A549 (cell line): ENCODE results near the gene CFAP92. TPM values are rescaled to one million over a fixed set of nuclear protein-coding genes. Genes with fewer than 3 reads are reported as not detected.

Source experiments
- ATAC-seq, 2 experiments: fragments of 200-7000 bp in 1 of 2; fragments of >200 bp in 1 of 2; cut with Nextera tagmentation in 1 of 2; cut with Tn5 transposase in 1 of 2; 3 replicates each; pipeline versions ENCODE4 v1.8.0 to v1.9.1; 2018 to 2020; ENCODE audit warnings: mild to moderate bottlenecking in 1 of 2, moderate library complexity in 1 of 2
- CTCF ChIA-PET: fragments of 300-600 bp; sonication (Branson Sonifier 250); formaldehyde crosslinking; extraction: SDS; loops from one replicate; lab custom pipeline; 2021; ENCODE audit warnings: antibody characterized with exemption, inconsistent platforms; lab: Yijun Ruan, JAX
- POLR2A ChIA-PET: fragments of 350-600 bp; formaldehyde crosslinking; extraction: SDS; loops from one replicate; lab custom pipeline; 2021; ENCODE audit warnings: antibody characterized with exemption, inconsistent platforms; lab: Yijun Ruan, JAX
- DNase-seq, 2 experiments: peaks; one replicate each; pipeline versions ENCODE4 v3.0.0 to v3.0.0-alpha.2; 2011 to 2016; ENCODE audit warnings: low read depth in 1 of 2, low spot score in 1 of 2
- FAIRE-seq: peaks from 2 replicates; lab custom pipeline; 2011; peaks lifted over from hg19 to GRCh38; lab: Jason Lieb, UNC
- H3K27ac ChIP-seq, 2 experiments: fragments of >200 bp; sonication (Bioruptor Twin); formaldehyde crosslinking; 3 replicates each; pipeline ENCODE4 v1.5.1; 2016 to 2017
- H3K4me1 ChIP-seq: fragments of >200 bp; sonication (Bioruptor Twin); formaldehyde crosslinking; 3 replicates; pipeline ENCODE4 v1.6.1; 2016
- H3K4me2 ChIP-seq: fragments of >200 bp; sonication (Bioruptor Twin); formaldehyde crosslinking; 3 replicates; pipeline ENCODE4 v1.6.1; 2016
- H3K4me3 ChIP-seq: fragments of >200 bp; sonication (Bioruptor Twin); formaldehyde crosslinking; 3 replicates; pipeline ENCODE4 v1.5.1; 2016
- H3K9me3 ChIP-seq: fragments of >200 bp; sonication (Bioruptor Twin); formaldehyde crosslinking; 3 replicates; pipeline ENCODE4 v1.6.1; 2016
- CBX2 ChIP-seq: fragments of 200-600 bp; sonication (generic); IDR thresholded peaks from 2 replicates; pipeline ENCODE4 v1.6.1; 2016; ENCODE audit warnings: low read depth, mild to moderate bottlenecking, borderline replicate concordance
- CHD2 ChIP-seq: fragments of 150-350 bp; IDR thresholded peaks from 2 replicates; pipeline ENCODE4 v1.6.1; 2014; ENCODE audit warnings: low read length; ENCODE audit not compliant: partially characterized antibody
- CHD4 ChIP-seq: fragments of 200-600 bp; sonication (generic); IDR thresholded peaks from 2 replicates; pipeline ENCODE4 v1.6.1; 2016; ENCODE audit warnings: antibody characterized with exemption, mild to moderate bottlenecking, borderline replicate concordance
- ESRRA ChIP-seq: fragments of 150-350 bp; IDR thresholded peaks from 2 replicates; pipeline ENCODE4 v1.6.1; 2014; ENCODE audit warnings: mild to moderate bottlenecking, low read length, borderline replicate concordance
- FOSB ChIP-seq: fragments of 250-450 bp; sonication (Bioruptor Pico); IDR thresholded peaks from 2 replicates; pipeline ENCODE4 v1.5.0; 2020; ENCODE audit warnings: mild to moderate bottlenecking, moderate library complexity
- GATA3 ChIP-seq: IDR thresholded peaks from 2 replicates; pipeline ENCODE4 v1.6.1; 2012; ENCODE audit warnings: borderline replicate concordance
- HEYL ChIP-seq: fragments of 250-450 bp; sonication (Bioruptor Pico); IDR thresholded peaks from 2 replicates; pipeline ENCODE4 v1.8.0; 2021; ENCODE audit warnings: mild to moderate bottlenecking, moderate library complexity
- HOXA7 ChIP-seq: fragments of 250-450 bp; sonication (Bioruptor Pico); IDR thresholded peaks from 2 replicates; pipeline ENCODE4 v1.5.0; 2020; ENCODE audit warnings: mild to moderate bottlenecking, moderate library complexity
- HOXB5 ChIP-seq: fragments of 250-450 bp; sonication (Bioruptor Pico); IDR thresholded peaks from 2 replicates; pipeline ENCODE4 v1.5.0; 2020; ENCODE audit warnings: mild to moderate bottlenecking, moderate library complexity
- KDM1A ChIP-seq: fragments of 200-600 bp; sonication (generic); IDR thresholded peaks from 2 replicates; pipeline ENCODE4 v1.6.1; 2016; ENCODE audit warnings: low read depth, mild to moderate bottlenecking
- POLR2AphosphoS2 ChIP-seq: conservative IDR thresholded peaks from 2 replicates; pipeline ENCODE4 v1.6.1; 2012; ENCODE audit warnings: low read length, improper control_type of control experiment, inconsistent platforms
- ZC3H11A ChIP-seq: fragments of 450-650 bp; IDR thresholded peaks from 2 replicates; pipeline ENCODE4 v1.6.1; 2014; ENCODE audit warnings: antibody characterized with exemption, mild to moderate bottlenecking
- ZSCAN20 ChIP-seq: fragments of 250-450 bp; sonication (Bioruptor Pico); IDR thresholded peaks from 2 replicates; pipeline ENCODE4 v1.8.0; 2022; ENCODE audit warnings: mild to moderate bottlenecking, moderate library complexity
- WGBS: methylation state at CpG from one replicate; pipeline ENCODE4 v1.1.6; 2017; ENCODE audit errors: missing lambda C conversion rate; 5-methylcytosine and 5-hydroxymethylcytosine counted together
- polyA plus RNA-seq, 4 experiments: library from polyadenylated mRNA; depleted of rRNA in 3 of 4; stranded (reverse); fragments of >200 nt; fragmentation: RNase III in 1 of 4; extraction: RNeasy Plus Mini Kit Qiagen cat#74134 plus additional on column Dnase treatment in 1 of 4; gene quantifications; 2 replicates in 3 of 4; 3 replicates in 1 of 4; pipeline ENCODE4 v1.2.3, GENCODE V29; 2011 to 2017
- TF ChIP-seq, protein P1 (sequence below): fragments of 200-600 bp; sonication (generic); IDR thresholded peaks from 2 replicates; pipeline ENCODE4 v1.6.1; 2016; ENCODE audit warnings: antibody characterized with exemption, mild to moderate bottlenecking, moderate library complexity
- TF ChIP-seq, protein P2 (sequence below): IDR thresholded peaks from 2 replicates; pipeline ENCODE4 v1.6.1; 2012
- TF ChIP-seq, protein P3 (sequence below): fragments of >200 bp; sonication (Bioruptor Twin); formaldehyde crosslinking; IDR thresholded peaks from 3 replicates; pipeline ENCODE4 v1.5.1; 2016
- TF ChIP-seq, protein P4 (sequence below): fragments of >200 bp; sonication (Bioruptor Twin); formaldehyde crosslinking; IDR thresholded peaks from 3 replicates; pipeline ENCODE4 v1.6.1; 2016

CFAP92 gene
- polyA plus RNA-seq, 2 of the 4 experiments (the other 2 are of a cell fraction): not detected

DNA sequence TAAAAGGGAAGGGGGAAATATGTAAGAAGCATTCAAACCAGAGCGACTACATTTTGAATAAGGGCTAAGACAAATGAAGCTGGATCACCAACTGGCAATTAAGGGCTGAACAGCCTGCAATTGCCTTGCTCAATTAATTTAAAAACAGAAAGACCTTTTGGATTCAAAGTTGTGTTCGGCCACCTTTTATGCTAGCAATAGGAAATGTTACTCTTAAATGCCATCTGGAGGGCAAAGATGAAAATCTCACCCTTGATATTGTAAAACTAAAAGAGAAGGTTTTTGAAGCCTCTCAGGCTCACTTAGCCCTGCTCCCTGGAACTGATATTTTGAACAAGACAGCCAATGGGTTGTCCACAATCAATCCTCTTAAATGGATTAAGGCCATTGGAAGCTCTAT is 70.3 kb downstream of the CFAP92 start:
- Histone ChIP-seq H3K9me3 (peaks cover 15% of the 10 kb centered on the region; the same call in 2 of the 3 replicates), H3K4me1 (no peaks in the 10 kb centered on the region), H3K4me2 (no peak overlapping the region), H3K27ac (no peak overlapping the region)
- peak in 1 of 2 experiments; percentile 29; a peak in 2 of 6 replicates for ATAC-seq
- POLR2A ChIA-PET: no interaction called here
- TF ChIP-seq, protein P1, sequence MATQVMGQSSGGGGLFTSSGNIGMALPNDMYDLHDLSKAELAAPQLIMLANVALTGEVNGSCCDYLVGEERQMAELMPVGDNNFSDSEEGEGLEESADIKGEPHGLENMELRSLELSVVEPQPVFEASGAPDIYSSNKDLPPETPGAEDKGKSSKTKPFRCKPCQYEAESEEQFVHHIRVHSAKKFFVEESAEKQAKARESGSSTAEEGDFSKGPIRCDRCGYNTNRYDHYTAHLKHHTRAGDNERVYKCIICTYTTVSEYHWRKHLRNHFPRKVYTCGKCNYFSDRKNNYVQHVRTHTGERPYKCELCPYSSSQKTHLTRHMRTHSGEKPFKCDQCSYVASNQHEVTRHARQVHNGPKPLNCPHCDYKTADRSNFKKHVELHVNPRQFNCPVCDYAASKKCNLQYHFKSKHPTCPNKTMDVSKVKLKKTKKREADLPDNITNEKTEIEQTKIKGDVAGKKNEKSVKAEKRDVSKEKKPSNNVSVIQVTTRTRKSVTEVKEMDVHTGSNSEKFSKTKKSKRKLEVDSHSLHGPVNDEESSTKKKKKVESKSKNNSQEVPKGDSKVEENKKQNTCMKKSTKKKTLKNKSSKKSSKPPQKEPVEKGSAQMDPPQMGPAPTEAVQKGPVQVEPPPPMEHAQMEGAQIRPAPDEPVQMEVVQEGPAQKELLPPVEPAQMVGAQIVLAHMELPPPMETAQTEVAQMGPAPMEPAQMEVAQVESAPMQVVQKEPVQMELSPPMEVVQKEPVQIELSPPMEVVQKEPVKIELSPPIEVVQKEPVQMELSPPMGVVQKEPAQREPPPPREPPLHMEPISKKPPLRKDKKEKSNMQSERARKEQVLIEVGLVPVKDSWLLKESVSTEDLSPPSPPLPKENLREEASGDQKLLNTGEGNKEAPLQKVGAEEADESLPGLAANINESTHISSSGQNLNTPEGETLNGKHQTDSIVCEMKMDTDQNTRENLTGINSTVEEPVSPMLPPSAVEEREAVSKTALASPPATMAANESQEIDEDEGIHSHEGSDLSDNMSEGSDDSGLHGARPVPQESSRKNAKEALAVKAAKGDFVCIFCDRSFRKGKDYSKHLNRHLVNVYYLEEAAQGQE: no peak
- TF ChIP-seq KDM1A (no peak), HOXA7 (CRISPR knock-in tag) (no peak), ESRRA (no peak), ZSCAN20 (CRISPR knock-in tag) (no peak), FOSB (CRISPR knock-in tag) (no peak), HOXB5 (CRISPR knock-in tag) (no peak), CHD2 (no peak), GATA3 (no peak), CBX2 (no peak), CHD4 (no peak)
- TF ChIP-seq, protein P2, sequence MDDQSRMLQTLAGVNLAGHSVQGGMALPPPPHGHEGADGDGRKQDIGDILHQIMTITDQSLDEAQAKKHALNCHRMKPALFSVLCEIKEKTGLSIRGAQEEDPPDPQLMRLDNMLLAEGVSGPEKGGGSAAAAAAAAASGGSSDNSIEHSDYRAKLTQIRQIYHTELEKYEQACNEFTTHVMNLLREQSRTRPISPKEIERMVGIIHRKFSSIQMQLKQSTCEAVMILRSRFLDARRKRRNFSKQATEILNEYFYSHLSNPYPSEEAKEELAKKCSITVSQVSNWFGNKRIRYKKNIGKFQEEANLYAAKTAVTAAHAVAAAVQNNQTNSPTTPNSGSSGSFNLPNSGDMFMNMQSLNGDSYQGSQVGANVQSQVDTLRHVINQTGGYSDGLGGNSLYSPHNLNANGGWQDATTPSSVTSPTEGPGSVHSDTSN: no peak
- TF ChIP-seq, protein P3, sequence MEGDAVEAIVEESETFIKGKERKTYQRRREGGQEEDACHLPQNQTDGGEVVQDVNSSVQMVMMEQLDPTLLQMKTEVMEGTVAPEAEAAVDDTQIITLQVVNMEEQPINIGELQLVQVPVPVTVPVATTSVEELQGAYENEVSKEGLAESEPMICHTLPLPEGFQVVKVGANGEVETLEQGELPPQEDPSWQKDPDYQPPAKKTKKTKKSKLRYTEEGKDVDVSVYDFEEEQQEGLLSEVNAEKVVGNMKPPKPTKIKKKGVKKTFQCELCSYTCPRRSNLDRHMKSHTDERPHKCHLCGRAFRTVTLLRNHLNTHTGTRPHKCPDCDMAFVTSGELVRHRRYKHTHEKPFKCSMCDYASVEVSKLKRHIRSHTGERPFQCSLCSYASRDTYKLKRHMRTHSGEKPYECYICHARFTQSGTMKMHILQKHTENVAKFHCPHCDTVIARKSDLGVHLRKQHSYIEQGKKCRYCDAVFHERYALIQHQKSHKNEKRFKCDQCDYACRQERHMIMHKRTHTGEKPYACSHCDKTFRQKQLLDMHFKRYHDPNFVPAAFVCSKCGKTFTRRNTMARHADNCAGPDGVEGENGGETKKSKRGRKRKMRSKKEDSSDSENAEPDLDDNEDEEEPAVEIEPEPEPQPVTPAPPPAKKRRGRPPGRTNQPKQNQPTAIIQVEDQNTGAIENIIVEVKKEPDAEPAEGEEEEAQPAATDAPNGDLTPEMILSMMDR: no peak
- TF ChIP-seq, protein P4, sequence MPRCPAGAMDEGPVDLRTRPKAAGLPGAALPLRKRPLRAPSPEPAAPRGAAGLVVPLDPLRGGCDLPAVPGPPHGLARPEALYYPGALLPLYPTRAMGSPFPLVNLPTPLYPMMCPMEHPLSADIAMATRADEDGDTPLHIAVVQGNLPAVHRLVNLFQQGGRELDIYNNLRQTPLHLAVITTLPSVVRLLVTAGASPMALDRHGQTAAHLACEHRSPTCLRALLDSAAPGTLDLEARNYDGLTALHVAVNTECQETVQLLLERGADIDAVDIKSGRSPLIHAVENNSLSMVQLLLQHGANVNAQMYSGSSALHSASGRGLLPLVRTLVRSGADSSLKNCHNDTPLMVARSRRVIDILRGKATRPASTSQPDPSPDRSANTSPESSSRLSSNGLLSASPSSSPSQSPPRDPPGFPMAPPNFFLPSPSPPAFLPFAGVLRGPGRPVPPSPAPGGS: no peak
- TF ChIP-seq, all 56 proteins: peak for 0
- CTCF ChIA-PET: no interaction called here
- WGBS: 5% methylated on average over 2 of the region's 2 CpGs
- no peak for DNase-seq
- no peak overlapping the region for H3K4me3 ChIP-seq
- no peak for FAIRE-seq

DNA sequence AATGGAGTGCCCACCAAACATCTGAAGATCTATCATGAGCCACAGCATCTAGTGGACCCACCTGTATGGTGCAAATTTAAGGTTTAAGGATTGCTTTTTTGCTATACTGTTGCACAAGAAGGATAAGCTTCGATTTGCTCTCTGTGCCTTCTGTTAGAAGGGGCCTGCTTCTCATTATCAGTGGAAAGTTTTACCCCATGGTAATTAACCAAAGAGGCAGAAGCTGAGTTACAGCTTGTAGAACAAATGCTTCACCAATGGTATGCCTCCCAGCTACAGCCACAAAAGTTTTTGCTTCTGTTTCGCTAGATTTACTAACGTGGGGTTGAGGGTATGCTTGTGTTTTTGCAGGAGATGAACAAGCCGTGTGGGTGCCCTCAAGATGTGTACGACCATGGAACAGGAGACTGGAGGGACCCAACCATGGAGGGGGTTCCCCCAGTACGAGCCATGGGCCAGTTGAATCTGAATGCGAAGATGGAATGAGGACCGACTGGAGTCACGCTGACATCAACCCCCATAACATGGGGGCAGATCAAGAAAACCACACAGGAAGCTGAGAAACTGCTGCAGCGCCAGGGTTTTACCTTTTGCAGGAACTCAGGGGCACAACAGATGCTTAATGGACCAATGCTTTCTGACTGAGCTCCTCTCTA is 70.9 kb downstream of the CFAP92 start:
- Histone ChIP-seq H3K4me1 (no peaks in the 10 kb centered on the region), H3K27ac (no peak overlapping the region), H3K4me3 (no peak overlapping the region), H3K9me3 (peaks cover 15% of the 10 kb centered on the region; the same call in 2 of the 3 replicates), H3K4me2 (no peak overlapping the region)
- TF ChIP-seq POLR2AphosphoS2: no peak
- TF ChIP-seq ZC3H11A: no peak
- TF ChIP-seq HEYL (CRISPR knock-in tag): no peak
- WGBS: 75% methylated on average over 10 of the region's 10 CpGs
- DNase-seq (no peak), FAIRE-seq (no peak), ATAC-seq (no peak; a peak in 1 of 6 replicates)
- CTCF ChIA-PET: interaction anchor here (1.0 kb wide), 1 partner anchor 66 kb away, joined by 3 read pairs; no protein-coding TSS in a partner anchor
- POLR2A ChIA-PET: no interaction called here
